ENCODE measurements around the gene IER3. TPM values are rescaled to one million over a fixed set of nuclear protein-coding genes. Genes with fewer than 3 reads are reported as not detected.
"Not testable (repeated sequence)": the region's sequence is repeated elsewhere in the genome, so short reads cannot be mapped to it uniquely, and the experiment has no call there.

IER3 gene
- total RNA-seq, 1 donor from 2014 or later: 4.8 TPM

DNA sequence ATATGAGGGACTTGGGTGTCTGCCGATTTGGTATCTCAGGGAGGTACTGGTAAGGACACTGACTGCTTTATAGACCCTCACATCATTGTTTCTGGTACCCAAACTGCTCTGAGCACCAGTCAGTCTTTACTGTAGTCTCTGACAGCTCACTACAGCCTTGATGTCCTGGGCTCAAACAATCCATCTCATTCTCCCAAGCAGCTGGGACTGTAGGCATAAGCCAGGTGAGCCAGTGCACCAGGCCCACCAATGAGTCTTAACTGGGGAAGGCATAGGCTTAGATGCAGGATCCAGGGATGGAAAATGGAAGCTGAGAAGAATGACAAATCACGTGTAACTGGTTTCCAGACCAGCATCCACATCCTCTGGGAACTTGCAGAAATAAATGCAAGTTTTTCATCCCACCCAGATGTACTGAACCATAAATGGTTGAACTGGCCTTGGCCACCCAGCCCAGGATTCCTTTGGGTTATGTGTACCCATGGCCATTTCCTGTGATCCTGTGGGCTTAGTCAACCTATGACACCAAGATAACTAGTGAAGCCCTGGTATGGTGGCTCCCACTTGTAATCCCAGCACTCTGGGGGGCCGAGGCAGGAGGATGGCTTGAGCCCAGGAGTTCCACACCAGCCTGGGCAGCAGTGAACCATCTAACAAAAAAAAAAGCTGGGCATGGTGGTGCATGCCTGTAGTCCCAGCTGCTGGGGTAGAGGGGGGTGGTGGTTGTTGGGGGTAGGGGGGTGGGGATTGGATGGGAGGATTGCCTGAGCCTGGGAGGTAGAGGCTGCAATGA lies 18.4 kb downstream of the IER3 start:
- DNase-seq (ENCODE audit: low spot score): no peak
- no peaks in the 10 kb centered on the region for H3K9me3 Mint-ChIP-seq (ENCODE audit: unreplicated experiment)
- H3K27me3 Mint-ChIP-seq (ENCODE audit: unreplicated experiment): peaks cover 23% of the 10 kb centered on the region
- peaks cover 53% of the 10 kb centered on the region for H3K36me3 Mint-ChIP-seq (ENCODE audit: low read depth, unreplicated experiment)
- no peak overlapping the region for H3K4me3 Mint-ChIP-seq (ENCODE audit: unreplicated experiment)
- peak overlapping the region; percentile 18 for H3K27ac Mint-ChIP-seq (ENCODE audit: unreplicated experiment)
- H3K4me1 Mint-ChIP-seq (ENCODE audit: unreplicated experiment): peaks cover 31% of the 10 kb centered on the region
- TF ChIP-seq, protein P1, sequence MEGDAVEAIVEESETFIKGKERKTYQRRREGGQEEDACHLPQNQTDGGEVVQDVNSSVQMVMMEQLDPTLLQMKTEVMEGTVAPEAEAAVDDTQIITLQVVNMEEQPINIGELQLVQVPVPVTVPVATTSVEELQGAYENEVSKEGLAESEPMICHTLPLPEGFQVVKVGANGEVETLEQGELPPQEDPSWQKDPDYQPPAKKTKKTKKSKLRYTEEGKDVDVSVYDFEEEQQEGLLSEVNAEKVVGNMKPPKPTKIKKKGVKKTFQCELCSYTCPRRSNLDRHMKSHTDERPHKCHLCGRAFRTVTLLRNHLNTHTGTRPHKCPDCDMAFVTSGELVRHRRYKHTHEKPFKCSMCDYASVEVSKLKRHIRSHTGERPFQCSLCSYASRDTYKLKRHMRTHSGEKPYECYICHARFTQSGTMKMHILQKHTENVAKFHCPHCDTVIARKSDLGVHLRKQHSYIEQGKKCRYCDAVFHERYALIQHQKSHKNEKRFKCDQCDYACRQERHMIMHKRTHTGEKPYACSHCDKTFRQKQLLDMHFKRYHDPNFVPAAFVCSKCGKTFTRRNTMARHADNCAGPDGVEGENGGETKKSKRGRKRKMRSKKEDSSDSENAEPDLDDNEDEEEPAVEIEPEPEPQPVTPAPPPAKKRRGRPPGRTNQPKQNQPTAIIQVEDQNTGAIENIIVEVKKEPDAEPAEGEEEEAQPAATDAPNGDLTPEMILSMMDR (IDR thresholded peaks at IDR 0.05; ENCODE audit: unreplicated experiment): no peak

- Mint-ChIP-seq H3K4me1 (ENCODE audit: unreplicated experiment) (peaks cover 36% of the 10 kb centered on the region), H3K4me3 (ENCODE audit: unreplicated experiment) (peak overlapping the region; percentile 85), H3K27ac (ENCODE audit: unreplicated experiment) (peak overlapping the region; percentile 48), H3K9me3 (ENCODE audit: unreplicated experiment) (no peaks in the 10 kb centered on the region), H3K36me3 (ENCODE audit: low read depth, unreplicated experiment) (peaks cover 56% of the 10 kb centered on the region), H3K27me3 (ENCODE audit: unreplicated experiment) (peaks cover 26% of the 10 kb centered on the region)
- TF ChIP-seq, protein P1 (IDR thresholded peaks at IDR 0.05; ENCODE audit: unreplicated experiment): no peak
- no peak for DNase-seq (ENCODE audit: low spot score)
Observed at GRCh38 chr6:30724906-30725667, 19.3 kb downstream of the IER3 start.

- not testable (repeated sequence) for DNase-seq (ENCODE audit: low spot score); H3K9me3 Mint-ChIP-seq (ENCODE audit: unreplicated experiment)
- H3K27ac Mint-ChIP-seq (ENCODE audit: unreplicated experiment): peak overlapping the region; percentile 49
- H3K27me3 Mint-ChIP-seq (ENCODE audit: unreplicated experiment): peaks cover 24% of the 10 kb centered on the region
- H3K36me3 Mint-ChIP-seq (ENCODE audit: low read depth, unreplicated experiment): peaks cover 58% of the 10 kb centered on the region
- peak overlapping the region; percentile 99 for H3K4me3 Mint-ChIP-seq (ENCODE audit: unreplicated experiment)
- H3K4me1 Mint-ChIP-seq (ENCODE audit: unreplicated experiment): peaks cover 40% of the 10 kb centered on the region
Observed at GRCh38 chr6:30723843-30724741, 20.3 kb downstream of the IER3 start.

DNA sequence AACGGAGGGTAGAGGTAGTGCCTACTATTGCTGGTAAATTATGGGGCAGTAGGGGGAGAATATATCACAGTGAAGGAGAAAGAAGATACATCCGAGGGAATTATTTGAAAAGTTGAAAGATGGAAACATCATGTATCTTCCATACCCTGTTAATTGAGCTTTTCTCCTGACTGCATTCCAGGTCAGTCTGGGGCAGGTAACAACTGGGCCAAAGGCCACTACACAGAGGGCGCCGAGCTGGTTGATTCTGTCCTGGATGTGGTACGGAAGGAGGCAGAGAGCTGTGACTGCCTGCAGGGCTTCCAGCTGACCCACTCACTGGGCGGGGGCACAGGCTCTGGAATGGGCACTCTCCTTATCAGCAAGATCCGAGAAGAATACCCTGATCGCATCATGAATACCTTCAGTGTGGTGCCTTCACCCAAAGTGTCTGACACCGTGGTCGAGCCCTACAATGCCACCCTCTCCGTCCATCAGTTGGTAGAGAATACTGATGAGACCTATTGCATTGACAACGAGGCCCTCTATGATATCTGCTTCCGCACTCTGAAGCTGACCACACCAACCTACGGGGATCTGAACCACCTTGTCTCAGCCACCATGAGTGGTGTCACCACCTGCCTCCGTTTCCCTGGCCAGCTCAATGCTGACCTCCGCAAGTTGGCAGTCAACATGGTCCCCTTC lies 21.0 kb downstream of the IER3 start:
- H3K4me1 Mint-ChIP-seq (ENCODE audit: unreplicated experiment): peaks cover 44% of the 10 kb centered on the region
- peaks cover 24% of the 10 kb centered on the region for H3K27me3 Mint-ChIP-seq (ENCODE audit: unreplicated experiment)
- not testable (repeated sequence) for H3K9me3 Mint-ChIP-seq (ENCODE audit: unreplicated experiment); DNase-seq (ENCODE audit: low spot score)
- peak overlapping the region; percentile 49 for H3K27ac Mint-ChIP-seq (ENCODE audit: unreplicated experiment)
- H3K36me3 Mint-ChIP-seq (ENCODE audit: low read depth, unreplicated experiment): peaks cover 58% of the 10 kb centered on the region
- H3K4me3 Mint-ChIP-seq (ENCODE audit: unreplicated experiment): peak overlapping the region; percentile 99

- H3K36me3 Mint-ChIP-seq (ENCODE audit: low read depth, unreplicated experiment): peaks cover 54% of the 10 kb centered on the region
- DNase-seq (ENCODE audit: low spot score): peak; percentile 80
- H3K4me1 Mint-ChIP-seq (ENCODE audit: unreplicated experiment): peaks cover 47% of the 10 kb centered on the region
- peak overlapping the region; percentile 99 for H3K4me3 Mint-ChIP-seq (ENCODE audit: unreplicated experiment)
- H3K27me3 Mint-ChIP-seq (ENCODE audit: unreplicated experiment): peaks cover 22% of the 10 kb centered on the region
- H3K9me3 Mint-ChIP-seq (ENCODE audit: unreplicated experiment): no peaks in the 10 kb centered on the region
- peak overlapping the region; percentile 53 for H3K27ac Mint-ChIP-seq (ENCODE audit: unreplicated experiment)
- TF ChIP-seq, protein P1 (IDR thresholded peaks at IDR 0.05; ENCODE audit: unreplicated experiment): peak; percentile 99
Observed at GRCh38 chr6:30722280-30723112, 21.9 kb downstream of the IER3 start.

- Mint-ChIP-seq H3K27ac (ENCODE audit: unreplicated experiment) (peak overlapping the region; percentile 53), H3K4me3 (ENCODE audit: unreplicated experiment) (peak overlapping the region; percentile 99), H3K27me3 (ENCODE audit: unreplicated experiment) (peaks cover 22% of the 10 kb centered on the region), H3K4me1 (ENCODE audit: unreplicated experiment) (peaks cover 51% of the 10 kb centered on the region), H3K36me3 (ENCODE audit: low read depth, unreplicated experiment) (peaks cover 54% of the 10 kb centered on the region)
- not testable (repeated sequence) for DNase-seq (ENCODE audit: low spot score); H3K9me3 Mint-ChIP-seq (ENCODE audit: unreplicated experiment)
Observed at GRCh38 chr6:30722025-30722279, 22.4 kb downstream of the IER3 start.
